HepG2 (cell line): ENCODE results near the gene CILP2. TPM values are rescaled to one million over a fixed set of nuclear protein-coding genes. Genes with fewer than 3 reads are reported as not detected.

ENCODE experiments used
- ATAC-seq: fragments of 200-7000 bp; cut with Tn5 transposase; 3 replicates; pipeline ENCODE4 v1.9.1; 2020; ENCODE audit warnings: mild to moderate bottlenecking, moderate library complexity
- BruUV-seq: library from RNA; stranded (reverse); fragments of 400-500 nt; replicated peaks from 2 replicates; lab custom pipeline; 2021; lab: Mats Ljungman, UMichigan
- CTCF ChIA-PET: fragments of 300-600 bp; formaldehyde crosslinking; extraction: SDS; loops from one replicate; lab custom pipeline; 2021; ENCODE audit warnings: low total read pairs, inconsistent platforms, low intra/inter-chr PET ratio; lab: Yijun Ruan, JAX
- POLR2A ChIA-PET: fragments of 350-600 bp; sonication (Branson Sonifier 250); formaldehyde crosslinking; loops from one replicate; lab custom pipeline; 2020; ENCODE audit warnings: antibody characterized with exemption, inconsistent platforms; lab: Yijun Ruan, JAX
- DNase-seq: peaks from one replicate; pipeline ENCODE4 v3.0.0-alpha.2; 2015; ENCODE audit warnings: low spot score
- FAIRE-seq: peaks from 3 replicates; lab custom pipeline; 2011; peaks lifted over from hg19 to GRCh38; lab: Jason Lieb, UNC
- H2AFZ ChIP-seq: one replicate; pipeline ENCODE4 v1.6.1; 2011; ENCODE audit warnings: low read length, inconsistent platforms
- H3K27ac ChIP-seq: fragments of 300-600 bp; 3 replicates; pipeline ENCODE4 v1.8.0; 2011; ENCODE audit warnings: mixed run types, mild to moderate bottlenecking, mixed read lengths, low read length, inconsistent platforms; ENCODE audit not compliant: insufficient read depth; ENCODE audit errors: extremely low read length
- H3K27me3 ChIP-seq, 2 experiments: fragments of 200-600 bp in 1 of 2; 2 replicates in 1 of 2; 3 replicates in 1 of 2; pipeline versions ENCODE4 v1.6.0 to v1.8.0; 2011; ENCODE audit warnings: low read length in 2 of 2, mild to moderate bottlenecking in 2 of 2, moderate library complexity in 2 of 2, inconsistent platforms in 1 of 2; ENCODE audit not compliant: insufficient read depth in 2 of 2, control insufficient read depth in 1 of 2
- H3K36me3 ChIP-seq, 2 experiments: fragments of 200-600 bp in 1 of 2; replicated peaks in 1 of 2; 2 replicates in 1 of 2; 3 replicates in 1 of 2; pipeline versions ENCODE4 v1.5.1 to v1.8.0; 2011; ENCODE audit warnings: low read length in 2 of 2, inconsistent platforms in 1 of 2; ENCODE audit not compliant: insufficient read depth in 2 of 2, control insufficient read depth in 1 of 2
- H3K4me1 ChIP-seq: 2 replicates; pipeline ENCODE4 v1.5.1; 2012; ENCODE audit warnings: low read length, inconsistent platforms; ENCODE audit not compliant: insufficient read depth
- H3K4me2 ChIP-seq: 2 replicates; pipeline ENCODE4 v1.6.0; 2011; ENCODE audit warnings: low read depth, low read length, inconsistent platforms
- H3K4me3 ChIP-seq, 3 experiments: fragments of 200-600 bp in 1 of 3; sonication (generic), shearing (Covaris generic) in 1 of 3; replicated peaks in 1 of 3; 2 replicates each; pipeline ENCODE4 v1.5.1; 2011 to 2016; ENCODE audit warnings: low read length in 3 of 3, inconsistent platforms in 2 of 3, low read depth in 2 of 3, mild to moderate bottlenecking in 2 of 3, control low read depth in 1 of 3, mixed read lengths in 1 of 3; ENCODE audit not compliant: insufficient read depth in 1 of 3
- H3K79me2 ChIP-seq: one replicate; pipeline ENCODE4 v1.6.1; 2011; ENCODE audit warnings: low read length, inconsistent platforms; ENCODE audit not compliant: insufficient read depth
- H3K9ac ChIP-seq: 2 replicates; pipeline ENCODE4 v1.6.0; 2011; ENCODE audit warnings: mild to moderate bottlenecking, low read depth, low read length, inconsistent platforms; ENCODE audit not compliant: insufficient read depth
- H3K9me3 ChIP-seq: 2 replicates; pipeline ENCODE4 v1.5.1; 2012; ENCODE audit warnings: mild to moderate bottlenecking, low read length
- H4K20me1 ChIP-seq: 2 replicates; pipeline ENCODE4 v1.6.0; 2011; ENCODE audit warnings: inconsistent platforms, mild to moderate bottlenecking, low read length, moderate library complexity; ENCODE audit not compliant: insufficient read depth
- ATF7-NPFF ChIP-seq: sonication (generic); formaldehyde crosslinking; IDR thresholded peaks from 2 replicates; pipeline ENCODE4 v1.8.1; 2023; ENCODE audit warnings: mild to moderate bottlenecking, low read depth, missing genetic modification reagents, moderate library complexity
- BCLAF1 ChIP-seq: fragments of 450-650 bp; IDR thresholded peaks from 2 replicates; pipeline ENCODE4 v1.6.1; 2017; ENCODE audit warnings: mild to moderate bottlenecking
- BRD4 ChIP-seq: sonication (generic); formaldehyde crosslinking; IDR thresholded peaks from 2 replicates; pipeline ENCODE4 v1.4.0; 2020; ENCODE audit warnings: missing genetic modification reagents
- MAFK ChIP-seq, 2 experiments: IDR thresholded peaks in 1 of 2; conservative IDR thresholded peaks in 1 of 2; 2 replicates each; pipeline ENCODE4 v1.6.1; 2011; ENCODE audit warnings: improper control_type of control experiment in 2 of 2, low read length in 2 of 2
- MTF1 ChIP-seq: sonication (generic); formaldehyde crosslinking; IDR thresholded peaks from 2 replicates; pipeline ENCODE4 v1.5.0; 2020; ENCODE audit warnings: missing genetic modification reagents
- NFKBIZ ChIP-seq: IDR thresholded peaks from 2 replicates; pipeline ENCODE4 v1.6.1; 2018; ENCODE audit warnings: missing genetic modification reagents, missing compliant biosample characterization
- PCBP1 ChIP-seq: fragments of 200-400 bp; formaldehyde crosslinking; IDR thresholded peaks from 2 replicates; pipeline ENCODE4 v1.6.1; 2017; ENCODE audit warnings: mild to moderate bottlenecking, low read depth, low read length, borderline replicate concordance
- TCF7L2 ChIP-seq: IDR thresholded peaks from 2 replicates; pipeline ENCODE4 v1.6.1; 2011; ENCODE audit warnings: mild to moderate bottlenecking, low read depth, low read length, moderate library complexity
- ZNF121 ChIP-seq: sonication (generic); formaldehyde crosslinking; IDR thresholded peaks from 2 replicates; pipeline ENCODE4 v1.5.0; 2020; ENCODE audit warnings: mild to moderate bottlenecking, missing genetic modification reagents
- ZNF256 ChIP-seq: sonication (generic); formaldehyde crosslinking; conservative IDR thresholded peaks from 2 replicates; pipeline ENCODE4 v1.4.0; 2020; ENCODE audit warnings: missing genetic modification reagents
- ZNF367 ChIP-seq: sonication (generic); formaldehyde crosslinking; IDR thresholded peaks from 2 replicates; pipeline ENCODE4 v1.4.0; 2020; ENCODE audit warnings: missing genetic modification reagents, borderline replicate concordance
- ZNF597 ChIP-seq: sonication (generic); formaldehyde crosslinking; IDR thresholded peaks from 2 replicates; pipeline ENCODE4 v1.5.0; 2020; ENCODE audit warnings: missing genetic modification reagents
- ZNF614 ChIP-seq: IDR thresholded peaks from 2 replicates; pipeline ENCODE4 v1.6.1; 2018; ENCODE audit warnings: missing biosample characterization, missing genetic modification reagents, inconsistent platforms, borderline replicate concordance
- WGBS: methylation state at CpG from one replicate; pipeline ENCODE4 v1.1.6; 2017; ENCODE audit warnings: low lambda C conversion rate; 5-methylcytosine and 5-hydroxymethylcytosine counted together
- in situ Hi-C: cut with HindIII; loops from 2 replicates; pipeline ENCODE4 v1.10.0; 2017; ENCODE audit warnings: low pct_unique_long_range_greater_than_20kb; ENCODE audit not compliant: extremely low pct_ligation_motif_present
- intact Hi-C: fragments of 100-400 bp; cut with micrococcal nuclease; formaldehyde crosslinking; loops from one replicate; pipeline ENCODE4 v1.10.0; 2022; ENCODE audit not compliant: unreplicated experiment
- polyA plus RNA-seq, 8 experiments: library from polyadenylated mRNA; depleted of rRNA in 3 of 8; stranded (reverse) in 7 of 8; unstranded in 1 of 8; fragments of >200 nt; fragmentation: Illumina TruSeq in 4 of 8; extraction: Trizol in 4 of 8; gene quantifications; 2 replicates each; pipeline versions ENCODE4 v1.2.1 to v1.2.3, GENCODE V29; 2011 to 2016; ENCODE audit warnings: low read depth in 4 of 8, missing spikeins in 1 of 8, mixed read lengths in 1 of 8; ENCODE audit not compliant: insufficient read depth in 1 of 8
- total RNA-seq, 5 experiments: library from RNA; depleted of rRNA; stranded (reverse); fragments of >200 nt; fragmentation: Illumina TruSeq; extraction: Trizol; gene quantifications; 2 replicates each; pipeline ENCODE4 v1.2.3, GENCODE V29; 2016; ENCODE audit warnings: low read depth in 1 of 5

The CILP2 gene
- total and polyA plus RNA-seq, 2 of the 13 experiments (the other 11 are each of a cell fraction or from before 2014, with no cell fraction given): 0.09 to 0.37 TPM

GRCh38 chr19:19489804-19490204, 48.3 kb upstream of the CILP2 start:
- WGBS: 80% methylated on average over 1 of the region's 9 CpGs
- H3K36me3 ChIP-seq: peaks cover 21 to 41% of the 10 kb centered on the region in 2 experiments; a peak in 4 of 5 replicates
- no peak overlapping the region for H3K4me3 ChIP-seq
- peaks cover 3% of the 10 kb centered on the region; the same call in 1 of the 2 replicates for H4K20me1 ChIP-seq
- intact Hi-C loops: loop anchor here (1.0 to 5.0 kb wide), 2 partner anchors 83 to 124 kb away; partner anchors contain the start of gene GATAD2A
- H2AFZ ChIP-seq: no peak overlapping the region
- no peak for TF ChIP-seq NFKBIZ (CRISPR knock-in tag)
- no peak for TF ChIP-seq ATF7-NPFF
- TF ChIP-seq ZNF256 (CRISPR knock-in tag): no peak
- TF ChIP-seq MTF1: no peak
- TF ChIP-seq MAFK (conservative IDR thresholded peaks at IDR 0.05 in 1 of 2, IDR thresholded peaks at IDR 0.05 in 1 of 2; ENCODE audit: low read length in 2 of 2): no peak
- TF ChIP-seq ZNF614 (CRISPR knock-in tag): no peak
- TF ChIP-seq TCF7L2: no peak
- TF ChIP-seq BRD4 (CRISPR knock-in tag): no peak
- TF ChIP-seq ZNF367 (CRISPR knock-in tag): no peak
- no peak for TF ChIP-seq PCBP1
- TF ChIP-seq BCLAF1: no peak
- TF ChIP-seq ZNF121: no peak
- no peak for TF ChIP-seq ZNF597 (CRISPR knock-in tag)
- ChIA-PET CTCF (interaction anchor here (1.3 to 2.4 kb wide), 3 partner anchors 123 to 147 kb away, joined by 3 to 33 read pairs (median 8); no protein-coding TSS in a partner anchor), POLR2A (interaction anchor here (1.0 to 2.9 kb wide), 3 partner anchors 85 to 125 kb away, joined by 3 to 19 read pairs (median 3); partner anchors contain the start of gene GATAD2A)
- no TSS peak for BruUV-seq
- H3K9ac ChIP-seq: no peak overlapping the region
- peak overlapping the region; percentile 33 for H3K27ac ChIP-seq
- ATAC-seq: peak; percentile 4
- no peaks in the 10 kb centered on the region; a peak in 1 of 5 replicates for H3K27me3 ChIP-seq
- no peak for DNase-seq
- H3K4me1 ChIP-seq: peaks cover 47% of the 10 kb centered on the region
- peaks cover 6% of the 10 kb centered on the region for H3K79me2 ChIP-seq
- no peak for FAIRE-seq
- no peak overlapping the region for H3K4me2 ChIP-seq
- in situ Hi-C loops: loop anchor here (5.0 kb wide), 1 partner anchor 123 kb away; no protein-coding TSS in a partner anchor
- no peaks in the 10 kb centered on the region for H3K9me3 ChIP-seq
